DMS153 treated with DMSO at 0.1 percent for 48 hours (cell line): Measurements from ENCODE around the gene BCAS4.

ENCODE experiments used
- DNase-seq: peaks from one replicate; lab custom pipeline; 2025; ENCODE audit not compliant: unreplicated experiment; lab: John Stamatoyannopoulos, UW

BCAS4 gene

DNA sequence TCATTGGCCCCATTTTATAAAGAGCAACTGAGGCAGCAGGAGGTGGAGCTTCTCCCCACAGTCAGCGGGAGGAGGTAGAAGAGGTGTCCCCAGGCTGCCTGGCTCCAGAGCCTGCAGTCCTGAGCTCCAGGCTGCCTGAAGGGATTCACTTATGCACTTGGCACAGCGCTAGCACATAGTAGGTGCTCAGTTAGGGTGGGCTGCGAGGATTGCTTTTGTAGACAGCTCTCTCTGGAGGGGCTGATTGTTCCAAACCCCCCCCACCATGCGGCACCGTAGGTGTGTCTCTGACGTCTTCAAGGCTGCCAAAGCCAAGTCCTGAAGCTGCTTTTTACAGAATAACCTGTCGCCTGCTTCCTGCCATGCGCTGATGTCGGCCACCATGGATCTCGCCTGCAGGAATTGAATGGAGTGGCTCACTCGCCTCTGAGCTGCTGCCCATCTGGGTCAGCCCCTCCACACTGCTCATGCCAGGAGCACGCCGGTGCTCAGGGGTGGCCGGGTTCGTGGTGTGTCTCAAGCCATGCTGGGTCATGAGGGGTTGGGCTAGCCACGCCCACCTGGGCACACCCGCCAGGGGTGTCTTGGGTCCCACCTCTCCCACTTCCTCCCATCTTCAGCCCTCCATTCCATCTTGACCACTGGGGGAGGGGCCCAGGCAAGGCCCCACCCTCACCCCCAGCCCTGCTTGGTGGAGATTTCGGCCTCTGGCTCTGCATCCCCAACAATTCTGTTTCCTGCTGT lies 59.8 kb downstream of the BCAS4 start:
- DNase-seq, result no peak

DNA sequence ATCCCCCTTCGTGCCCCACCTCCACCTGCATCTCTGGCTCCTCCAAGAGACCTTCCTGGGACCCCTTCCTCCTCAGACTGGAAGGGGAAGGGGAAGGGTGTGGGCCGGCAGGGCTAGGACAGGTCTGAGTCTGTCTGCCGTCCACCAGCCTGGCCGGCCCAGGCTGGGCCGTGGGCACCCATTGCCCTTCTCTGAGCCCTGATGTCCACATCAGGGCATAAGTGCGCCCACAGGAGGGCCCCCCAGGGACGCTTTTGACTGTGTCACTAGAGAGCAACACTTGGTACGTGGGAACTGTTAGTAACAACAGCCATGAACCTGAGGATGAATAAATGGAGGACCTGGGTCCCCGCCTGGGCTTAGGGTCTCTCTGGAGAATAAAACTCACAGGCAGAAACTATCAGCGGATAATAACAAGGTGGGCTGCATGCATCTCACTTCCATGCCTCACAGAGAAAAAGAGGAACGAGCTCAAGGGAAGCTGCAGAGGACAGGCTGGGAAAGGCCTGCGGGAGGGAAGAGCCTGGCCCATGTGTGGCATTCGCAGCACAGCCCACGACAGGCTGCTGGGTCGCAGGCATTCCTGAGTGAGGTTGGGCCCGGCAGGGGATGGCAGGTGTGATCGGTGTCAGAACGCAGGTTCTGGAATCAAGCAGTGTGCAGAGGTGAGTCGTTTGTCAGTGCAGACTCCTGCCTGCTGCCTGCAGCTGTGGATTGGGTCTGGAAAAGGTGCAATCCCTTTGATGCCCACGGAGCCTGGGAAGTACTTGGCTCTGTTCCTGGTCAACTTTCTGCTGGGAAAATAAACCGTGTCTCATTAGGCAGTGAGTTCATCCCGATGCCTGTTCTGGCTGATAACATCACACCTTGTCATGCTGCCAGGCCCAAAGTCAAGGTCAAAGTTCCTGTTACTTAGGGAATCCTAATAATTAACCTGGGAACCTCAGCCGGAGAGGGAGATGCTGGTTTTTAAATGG lies 60.9 kb downstream of the BCAS4 start:
- no peak for DNase-seq

DNA sequence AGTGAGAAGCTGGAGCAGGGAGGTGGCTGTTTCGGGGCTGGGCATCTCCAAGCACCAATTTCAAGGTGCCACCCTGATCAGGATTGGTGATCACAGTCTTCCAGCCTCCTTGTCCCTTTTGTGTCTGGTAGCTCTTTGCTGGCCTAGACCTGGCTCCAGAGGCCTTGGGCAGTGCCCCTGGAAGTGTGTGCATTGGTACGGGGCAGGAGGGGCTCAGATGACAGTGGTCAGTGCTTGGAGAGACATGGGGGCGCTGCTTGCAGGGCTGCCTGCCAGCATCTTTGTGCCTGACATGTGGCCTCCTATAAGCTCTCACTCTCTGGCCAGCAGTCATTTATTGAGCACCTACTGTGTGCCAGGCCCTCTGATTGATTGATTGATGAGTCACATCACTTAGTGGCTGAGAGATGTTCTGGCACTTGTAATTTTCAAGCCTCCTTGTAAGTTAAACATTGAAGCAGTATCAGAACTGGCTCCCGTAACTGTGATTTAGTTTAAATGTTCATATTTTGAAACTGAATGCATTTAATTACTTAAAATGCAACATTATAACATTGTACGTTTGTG lies 61.7 kb downstream of the BCAS4 start:
- no peak for DNase-seq

- DNase-seq, result no peak
Observed at GRCh38 chr20:50857348-50857747, 62.5 kb downstream of the BCAS4 start.

DNA sequence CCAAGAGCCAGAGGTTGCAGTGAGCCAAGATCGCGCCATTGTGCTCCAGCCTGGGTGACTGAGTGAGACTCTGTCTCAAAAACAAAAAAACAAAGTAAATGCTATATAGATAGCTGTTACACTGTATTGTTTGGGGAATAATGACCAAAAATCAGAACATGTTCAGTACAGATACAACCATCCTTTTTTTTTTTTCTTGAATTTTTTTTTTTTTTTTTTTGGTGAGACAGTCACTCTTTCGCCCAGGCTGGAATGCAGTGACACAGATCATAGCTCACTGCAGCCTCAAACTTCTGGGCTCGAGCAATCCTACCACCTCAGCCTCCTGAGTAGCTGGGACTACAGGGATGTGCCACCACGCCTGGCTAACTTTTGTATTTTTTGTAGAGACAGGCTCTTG lies 63.7 kb downstream of the BCAS4 start:
- no peak for DNase-seq

- no peak for DNase-seq
Observed at GRCh38 chr20:50859161-50859560, 64.3 kb downstream of the BCAS4 start.

DNA sequence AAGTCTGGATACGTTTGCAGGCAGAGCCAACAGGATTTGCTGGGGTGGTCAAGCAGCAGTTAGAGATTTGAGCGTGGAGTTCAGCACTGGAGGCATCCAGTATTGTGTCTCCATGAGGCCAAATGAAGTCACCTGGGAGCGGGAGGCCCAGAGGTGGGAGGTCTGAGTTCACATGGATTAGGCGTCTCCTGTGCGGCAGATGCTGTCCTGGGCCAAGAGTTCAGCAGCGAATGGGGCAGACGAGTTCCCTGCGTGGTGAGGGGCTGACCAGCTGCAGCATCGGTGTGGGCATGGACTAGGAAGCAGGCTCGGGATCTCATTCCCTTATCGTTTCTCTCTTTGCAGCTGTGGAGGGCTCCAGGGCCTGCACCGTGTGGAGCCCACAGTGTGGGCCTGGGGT lies 66.2 kb downstream of the BCAS4 start:
- no peak for DNase-seq

GRCh38 chr20:50862546-50862945 lies 67.7 kb downstream of the BCAS4 start:
- no peak for DNase-seq

GRCh38 chr20:50865114-50865513 lies 70.3 kb downstream of the BCAS4 start:
- DNase-seq, result no peak

DNA sequence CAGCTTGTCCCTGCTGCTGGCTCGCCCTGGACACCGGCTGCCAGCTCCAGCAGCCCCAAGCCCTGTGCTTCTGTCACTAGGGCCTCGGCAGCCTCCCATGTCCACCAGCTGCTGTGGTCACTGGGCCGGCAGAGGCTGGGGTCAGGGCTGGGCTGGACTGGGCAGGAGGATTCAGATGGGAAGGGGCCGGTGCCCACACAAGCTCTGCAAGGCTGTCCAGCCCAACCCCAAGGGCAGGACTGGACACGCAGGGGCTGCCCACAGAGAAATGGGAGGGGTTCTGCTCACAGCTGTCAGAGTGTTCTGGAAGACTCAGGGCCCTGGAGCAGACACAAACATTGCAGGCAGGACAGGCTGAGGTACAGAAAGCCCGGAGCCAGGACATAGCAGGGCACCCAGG lies 70.7 kb downstream of the BCAS4 start:
- DNase-seq, result no peak

GRCh38 chr20:50866036-50866685 lies 71.3 kb downstream of the BCAS4 start:
- no peak for DNase-seq

DNA sequence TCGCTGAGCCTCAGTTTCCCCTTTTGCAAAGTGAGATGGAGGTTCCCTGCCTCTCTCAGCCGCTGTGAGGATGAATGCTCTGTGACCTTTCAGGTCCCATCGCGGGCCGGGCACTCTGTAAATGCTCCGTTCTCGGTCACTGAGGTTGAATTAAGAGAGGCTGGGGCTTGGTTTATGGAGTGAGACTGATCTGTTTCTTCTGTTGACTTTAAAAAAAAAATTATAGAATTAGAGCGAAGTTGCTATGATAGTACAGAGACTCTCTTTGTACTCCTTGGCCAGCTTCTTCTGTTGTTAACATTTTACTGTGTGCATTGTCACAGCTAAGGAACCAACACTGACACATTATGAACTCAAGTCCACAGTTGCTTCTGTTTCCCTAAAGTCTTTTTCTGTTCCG lies 72.0 kb downstream of the BCAS4 start:
- DNase-seq, result no peak

GRCh38 chr20:50867805-50868204 lies 72.9 kb downstream of the BCAS4 start:
- no peak for DNase-seq

DNA sequence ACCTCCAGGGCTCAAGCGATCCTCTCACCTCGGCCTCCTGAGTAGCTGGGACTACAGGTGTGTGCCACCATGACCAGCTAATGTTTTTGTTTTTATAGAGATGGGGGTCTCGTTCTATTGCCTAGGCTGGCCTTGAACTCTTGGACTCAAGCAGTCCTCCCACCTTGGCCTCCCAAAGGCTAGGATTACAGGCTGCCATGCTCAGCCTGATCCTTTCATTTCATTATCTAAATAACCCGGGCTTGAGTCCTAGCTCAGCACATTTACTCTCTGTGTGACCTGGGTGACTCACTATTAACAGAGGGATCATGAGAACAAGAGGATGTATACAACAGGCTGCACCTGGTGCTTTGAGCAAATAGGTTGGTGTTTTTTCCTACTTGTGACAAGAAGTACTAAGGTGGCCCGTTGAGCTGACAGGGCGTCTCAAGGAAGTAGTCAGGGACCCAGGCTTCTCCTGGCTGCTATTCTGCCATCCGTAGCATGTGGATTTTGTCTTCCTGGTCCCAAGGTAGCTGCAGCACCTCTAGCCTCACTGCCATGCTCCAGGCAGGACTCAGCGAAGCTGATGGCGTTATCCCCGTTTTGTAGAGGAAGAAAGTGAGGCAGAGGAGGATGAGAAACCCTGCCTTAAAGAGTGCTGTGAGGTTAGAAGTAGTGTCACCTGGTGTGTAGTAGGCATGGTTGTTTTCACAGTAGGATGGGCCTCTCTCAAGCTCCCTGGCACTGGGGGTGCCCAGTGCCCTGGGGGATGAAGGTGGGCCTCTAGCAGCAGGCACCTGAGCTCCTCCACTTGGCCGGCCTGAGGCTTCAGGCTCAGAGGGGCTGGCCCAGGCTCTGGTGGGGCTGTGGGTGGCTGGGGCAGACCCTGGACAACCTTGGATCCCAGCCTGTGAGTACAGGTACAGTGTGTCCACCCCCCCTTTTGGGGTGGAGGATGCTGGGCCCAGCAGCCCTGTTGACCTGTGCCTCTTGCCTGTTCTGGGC lies 73.9 kb downstream of the BCAS4 start:
- no peak for DNase-seq

DNA sequence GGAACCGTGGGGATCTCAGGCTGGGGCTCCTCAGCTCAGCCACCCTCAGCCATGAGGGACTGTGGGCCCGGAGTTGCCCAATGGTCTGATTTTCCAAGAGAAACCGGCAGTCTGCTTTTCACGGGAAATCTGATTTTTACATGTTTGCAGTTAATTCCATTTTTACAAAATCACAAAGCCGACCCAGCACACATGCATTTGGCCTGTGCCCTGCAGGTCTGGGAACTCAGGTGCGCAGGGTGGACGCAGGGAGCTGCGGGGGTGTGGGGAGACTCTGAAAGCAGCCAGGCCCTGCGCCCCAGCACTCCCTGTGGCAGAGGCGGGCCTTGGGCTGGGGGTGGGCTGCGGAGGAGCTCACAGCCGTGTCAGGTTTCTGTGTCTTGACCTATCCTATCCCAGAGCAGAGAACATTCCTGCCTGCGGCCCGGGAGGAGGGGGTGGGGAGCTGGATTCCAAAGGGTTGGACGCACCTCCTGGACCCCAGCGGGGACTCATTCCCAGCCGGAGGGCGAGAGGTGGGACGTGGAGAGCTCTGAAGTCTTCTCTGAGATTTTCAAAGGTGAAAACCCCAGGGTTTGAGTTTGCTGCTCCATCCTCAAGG lies 75.8 kb downstream of the BCAS4 start:
- no peak for DNase-seq

GRCh38 chr20:50872560-50873425 lies 77.9 kb downstream of the BCAS4 start:
- no peak for DNase-seq

- no peak for DNase-seq
Observed at GRCh38 chr20:50873585-50873984, 78.7 kb downstream of the BCAS4 start.

GRCh38 chr20:50874111-50874757 lies 79.4 kb downstream of the BCAS4 start:
- DNase-seq, result no peak
